Measurements from ENCODE around the gene CREG2. TPM values are rescaled to one million over a fixed set of nuclear protein-coding genes. Genes with fewer than 3 reads are reported as not detected.

The CREG2 gene
- polyA plus RNA-seq, 1 donor from 2014 or later, result 1.2 TPM

- no peak overlapping the region for H3K9ac ChIP-seq (ENCODE audit: low read length)
These were observed 4.9 kb downstream of the CREG2 start for GRCh38 chr2:101382442-101382841.

GRCh38 chr2:101380376-101380775 lies 6.9 kb downstream of the CREG2 start:
- H4K20me1 ChIP-seq (ENCODE audit: insufficient read depth), result no peaks in the 10 kb centered on the region
- no peaks in the 10 kb centered on the region for H3K9me2 ChIP-seq (ENCODE audit: insufficient read depth, low read length)
- H3K9me3 ChIP-seq (ENCODE audit: low read length), result no peaks in the 10 kb centered on the region
- no peak overlapping the region for H3K4me3 ChIP-seq (ENCODE audit: low read length)
- H3F3A ChIP-seq (ENCODE audit: insufficient read depth, low read length, poor library complexity, severe bottlenecking), result no peaks in the 10 kb centered on the region
- no peaks in the 10 kb centered on the region for H3K36me3 ChIP-seq (ENCODE audit: insufficient read depth, low read length)
- H2AFZ ChIP-seq (ENCODE audit: low read depth, low read length), result no peak overlapping the region
- H3K27ac ChIP-seq (ENCODE audit: low read length), result no peak overlapping the region
- peaks cover 17% of the 10 kb centered on the region for H3K27me3 ChIP-seq (ENCODE audit: insufficient read depth, low read depth, low read length)
- no peaks in the 10 kb centered on the region for H3K79me2 ChIP-seq (replicated peaks; ENCODE audit: insufficient read depth, low read length)
- H3K4me2 ChIP-seq (ENCODE audit: low read length), result no peak overlapping the region
- H3K9ac ChIP-seq (ENCODE audit: low read length), result no peak overlapping the region
- TF ChIP-seq TAF1 (IDR thresholded peaks at IDR 0.05; ENCODE audit: low read depth), result no peak
- TF ChIP-seq MXI1 (conservative IDR thresholded peaks at IDR 0.05; ENCODE audit: poor library complexity, severe bottlenecking), result no peak
- TF ChIP-seq EZH2 (IDR thresholded peaks at IDR 0.05; ENCODE audit: borderline replicate concordance, insufficient read depth, low read length, poor library complexity, severe bottlenecking), result no peak
- TF ChIP-seq SMC3 (conservative IDR thresholded peaks at IDR 0.05; ENCODE audit: poor library complexity), result no peak
- no peak for TF ChIP-seq REST (IDR thresholded peaks at IDR 0.05; ENCODE audit: borderline replicate concordance)
- no peak for TF ChIP-seq RAD21 (conservative IDR thresholded peaks at IDR 0.05)
- no peak for TF ChIP-seq EP300 (conservative IDR thresholded peaks at IDR 0.05; ENCODE audit: poor library complexity, severe bottlenecking)

More at GRCh38 chr2:101382442-101382841, 4.9 kb downstream of the CREG2 start:
- Histone ChIP-seq H3K9me2 (ENCODE audit: insufficient read depth, low read length) (no peaks in the 10 kb centered on the region), H2AFZ (ENCODE audit: low read depth, low read length) (no peak overlapping the region), H3F3A (ENCODE audit: insufficient read depth, low read length, poor library complexity, severe bottlenecking) (no peaks in the 10 kb centered on the region), H3K36me3 (ENCODE audit: insufficient read depth, low read length) (no peaks in the 10 kb centered on the region), H3K79me2 (replicated peaks; ENCODE audit: insufficient read depth, low read length) (no peaks in the 10 kb centered on the region), H3K27ac (ENCODE audit: low read length) (no peak overlapping the region), H3K4me3 (ENCODE audit: low read length) (no peak overlapping the region), H3K27me3 (ENCODE audit: insufficient read depth, low read depth, low read length) (peaks cover 36% of the 10 kb centered on the region), H3K4me2 (ENCODE audit: low read length) (no peak overlapping the region), H4K20me1 (ENCODE audit: insufficient read depth) (no peaks in the 10 kb centered on the region), H3K9me3 (ENCODE audit: low read length) (no peaks in the 10 kb centered on the region)
- TF ChIP-seq REST (IDR thresholded peaks at IDR 0.05; ENCODE audit: borderline replicate concordance) (no peak), CTCF (IDR thresholded peaks at IDR 0.05; ENCODE audit: poor library complexity, severe bottlenecking) (no peak), TAF1 (IDR thresholded peaks at IDR 0.05; ENCODE audit: low read depth) (no peak), POLR2AphosphoS5 (IDR thresholded peaks at IDR 0.05) (no peak), EP300 (conservative IDR thresholded peaks at IDR 0.05; ENCODE audit: poor library complexity, severe bottlenecking) (no peak), EZH2 (IDR thresholded peaks at IDR 0.05; ENCODE audit: borderline replicate concordance, insufficient read depth, low read length, poor library complexity, severe bottlenecking) (no peak), RAD21 (conservative IDR thresholded peaks at IDR 0.05) (no peak), MXI1 (conservative IDR thresholded peaks at IDR 0.05; ENCODE audit: poor library complexity, severe bottlenecking) (no peak), SMC3 (conservative IDR thresholded peaks at IDR 0.05; ENCODE audit: poor library complexity) (no peak)

Data from neural cell (in vitro differentiated cells).